22Rv1 (cell line): ENCODE data around the gene PCDHGC4.
A peak's percentile ranks its signal among the peaks of the same experiment; 100 is the strongest.

Experiments used
- H3K27ac ChIP-seq: fragments of 450-650 bp; 2 replicates; pipeline ENCODE4 v1.5.1; 2017
- ZFX ChIP-seq: fragments of 450-650 bp; IDR thresholded peaks from 2 replicates; pipeline ENCODE4 v1.6.1; 2017; ENCODE audit warnings: antibody characterized with exemption, borderline replicate concordance
- TF ChIP-seq, protein P1 (sequence below): fragments of 450-650 bp; IDR thresholded peaks from 2 replicates; pipeline ENCODE4 v1.5.1; 2017; ENCODE audit warnings: mild to moderate bottlenecking

The PCDHGC4 gene

DNA sequence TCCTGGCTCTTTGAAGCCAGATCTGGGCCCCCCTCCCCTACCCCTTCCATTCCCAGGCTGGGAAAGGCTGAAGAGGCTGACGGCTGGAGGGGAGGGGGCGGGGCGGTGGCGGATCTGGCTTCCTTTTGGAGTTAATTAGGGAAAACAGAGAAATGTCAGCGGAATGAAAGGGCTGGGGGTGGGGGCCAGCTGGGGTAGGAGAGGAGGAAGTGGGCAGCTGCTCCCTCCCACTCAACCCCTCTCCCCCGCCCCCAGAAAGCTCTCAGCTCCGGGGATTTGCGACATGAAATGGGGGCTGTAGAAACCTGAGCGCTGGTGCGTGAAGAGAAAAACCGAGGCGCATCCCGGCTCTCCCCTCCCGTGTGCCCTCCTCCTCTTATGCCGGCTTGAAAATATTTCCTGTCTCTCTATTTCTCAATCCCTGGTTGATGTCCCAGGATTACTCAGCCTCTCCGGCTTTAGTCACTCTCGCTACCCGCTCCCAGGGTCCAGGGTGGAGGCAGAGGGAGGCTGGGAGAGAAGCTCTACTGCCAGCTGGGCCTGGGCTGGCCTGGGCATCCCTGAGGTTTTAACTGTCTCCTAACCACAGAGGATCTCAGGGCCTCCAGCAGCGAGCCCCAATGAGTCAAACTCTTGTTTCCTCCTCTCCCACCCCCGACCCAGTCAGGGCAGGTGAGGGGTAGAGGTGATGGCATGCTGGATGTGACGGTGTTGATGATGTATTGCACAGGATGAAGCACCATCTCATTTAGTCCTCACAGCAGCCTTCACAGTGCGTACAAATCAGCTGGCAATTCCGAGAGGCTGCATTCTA, 24.2 kb downstream of the PCDHGC4 start:
- no peak for TF ChIP-seq ZFX
- TF ChIP-seq, protein P1, sequence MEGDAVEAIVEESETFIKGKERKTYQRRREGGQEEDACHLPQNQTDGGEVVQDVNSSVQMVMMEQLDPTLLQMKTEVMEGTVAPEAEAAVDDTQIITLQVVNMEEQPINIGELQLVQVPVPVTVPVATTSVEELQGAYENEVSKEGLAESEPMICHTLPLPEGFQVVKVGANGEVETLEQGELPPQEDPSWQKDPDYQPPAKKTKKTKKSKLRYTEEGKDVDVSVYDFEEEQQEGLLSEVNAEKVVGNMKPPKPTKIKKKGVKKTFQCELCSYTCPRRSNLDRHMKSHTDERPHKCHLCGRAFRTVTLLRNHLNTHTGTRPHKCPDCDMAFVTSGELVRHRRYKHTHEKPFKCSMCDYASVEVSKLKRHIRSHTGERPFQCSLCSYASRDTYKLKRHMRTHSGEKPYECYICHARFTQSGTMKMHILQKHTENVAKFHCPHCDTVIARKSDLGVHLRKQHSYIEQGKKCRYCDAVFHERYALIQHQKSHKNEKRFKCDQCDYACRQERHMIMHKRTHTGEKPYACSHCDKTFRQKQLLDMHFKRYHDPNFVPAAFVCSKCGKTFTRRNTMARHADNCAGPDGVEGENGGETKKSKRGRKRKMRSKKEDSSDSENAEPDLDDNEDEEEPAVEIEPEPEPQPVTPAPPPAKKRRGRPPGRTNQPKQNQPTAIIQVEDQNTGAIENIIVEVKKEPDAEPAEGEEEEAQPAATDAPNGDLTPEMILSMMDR, result no peak
- H3K27ac ChIP-seq, result no peak overlapping the region

DNA sequence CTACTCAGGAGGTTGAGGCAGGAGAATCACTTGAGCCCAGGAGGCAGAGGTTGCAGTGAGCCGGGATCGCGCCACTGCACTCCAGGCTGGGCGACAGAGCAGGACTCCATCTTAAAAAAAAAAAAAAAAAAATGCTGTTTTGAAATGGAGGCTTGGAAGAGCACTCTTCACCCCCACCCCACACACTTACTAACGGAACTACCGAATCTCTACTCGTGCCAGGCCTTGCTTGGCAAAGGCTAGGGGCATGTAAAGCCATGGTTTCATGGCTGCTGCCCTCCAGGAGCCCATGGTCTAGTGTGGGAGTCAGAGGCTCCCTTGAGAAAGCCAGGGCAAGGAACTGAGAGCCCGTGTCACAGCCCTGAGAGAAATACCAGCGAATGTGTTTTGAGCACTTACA, 25.3 kb downstream of the PCDHGC4 start:
- no peak overlapping the region for H3K27ac ChIP-seq
- TF ChIP-seq ZFX, result no peak
- TF ChIP-seq, protein P1, result no peak

DNA sequence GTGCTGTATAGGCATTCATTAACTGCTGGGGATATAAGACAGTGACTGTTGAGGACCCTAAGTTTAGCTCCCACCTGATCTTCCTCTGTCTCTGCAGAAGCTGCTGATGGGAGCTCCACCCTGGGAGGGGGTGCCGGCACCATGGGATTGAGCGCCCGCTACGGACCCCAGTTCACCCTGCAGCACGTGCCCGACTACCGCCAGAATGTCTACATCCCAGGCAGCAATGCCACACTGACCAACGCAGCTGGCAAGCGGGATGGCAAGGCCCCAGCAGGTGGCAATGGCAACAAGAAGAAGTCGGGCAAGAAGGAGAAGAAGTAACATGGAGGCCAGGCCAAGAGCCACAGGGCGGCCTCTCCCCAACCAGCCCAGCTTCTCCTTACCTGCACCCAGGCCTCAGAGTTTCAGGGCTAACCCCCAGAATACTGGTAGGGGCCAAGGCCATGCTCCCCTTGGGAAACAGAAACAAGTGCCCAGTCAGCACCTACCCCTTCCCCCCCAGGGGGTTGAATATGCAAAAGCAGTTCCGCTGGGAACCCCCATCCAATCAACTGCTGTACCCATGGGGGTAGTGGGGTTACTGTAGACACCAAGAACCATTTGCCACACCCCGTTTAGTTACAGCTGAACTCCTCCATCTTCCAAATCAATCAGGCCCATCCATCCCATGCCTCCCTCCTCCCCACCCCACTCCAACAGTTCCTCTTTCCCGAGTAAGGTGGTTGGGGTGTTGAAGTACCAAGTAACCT, 26.2 kb downstream of the PCDHGC4 start:
- H3K27ac ChIP-seq, result no peak overlapping the region
- TF ChIP-seq ZFX, result no peak
- TF ChIP-seq, protein P1, result no peak

DNA sequence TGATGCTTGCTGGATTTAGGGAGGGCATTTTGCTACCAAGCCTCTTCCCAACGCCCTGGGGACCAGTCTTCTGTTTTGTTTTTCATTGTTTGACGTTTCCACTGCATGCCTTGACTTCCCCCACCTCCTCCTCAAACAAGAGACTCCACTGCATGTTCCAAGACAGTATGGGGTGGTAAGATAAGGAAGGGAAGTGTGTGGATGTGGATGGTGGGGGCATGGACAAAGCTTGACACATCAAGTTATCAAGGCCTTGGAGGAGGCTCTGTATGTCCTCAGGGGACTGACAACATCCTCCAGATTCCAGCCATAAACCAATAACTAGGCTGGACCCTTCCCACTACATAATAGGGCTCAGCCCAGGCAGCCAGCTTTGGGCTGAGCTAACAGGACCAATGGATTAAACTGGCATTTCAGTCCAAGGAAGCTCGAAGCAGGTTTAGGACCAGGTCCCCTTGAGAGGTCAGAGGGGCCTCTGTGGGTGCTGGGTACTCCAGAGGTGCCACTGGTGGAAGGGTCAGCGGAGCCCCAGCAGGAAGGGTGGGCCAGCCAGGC, 27.0 kb downstream of the PCDHGC4 start:
- TF ChIP-seq, protein P1, result no peak
- TF ChIP-seq ZFX, result no peak
- no peak overlapping the region for H3K27ac ChIP-seq

DNA sequence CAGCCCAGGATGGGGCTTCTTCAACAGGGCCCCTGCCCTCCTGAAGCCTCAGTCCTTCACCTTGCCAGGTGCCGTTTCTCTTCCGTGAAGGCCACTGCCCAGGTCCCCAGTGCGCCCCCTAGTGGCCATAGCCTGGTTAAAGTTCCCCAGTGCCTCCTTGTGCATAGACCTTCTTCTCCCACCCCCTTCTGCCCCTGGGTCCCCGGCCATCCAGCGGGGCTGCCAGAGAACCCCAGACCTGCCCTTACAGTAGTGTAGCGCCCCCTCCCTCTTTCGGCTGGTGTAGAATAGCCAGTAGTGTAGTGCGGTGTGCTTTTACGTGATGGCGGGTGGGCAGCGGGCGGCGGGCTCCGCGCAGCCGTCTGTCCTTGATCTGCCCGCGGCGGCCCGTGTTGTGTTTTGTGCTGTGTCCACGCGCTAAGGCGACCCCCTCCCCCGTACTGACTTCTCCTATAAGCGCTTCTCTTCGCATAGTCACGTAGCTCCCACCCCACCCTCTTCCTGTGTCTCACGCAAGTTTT, 27.6 kb downstream of the PCDHGC4 start:
- H3K27ac ChIP-seq, result no peak overlapping the region

DNA sequence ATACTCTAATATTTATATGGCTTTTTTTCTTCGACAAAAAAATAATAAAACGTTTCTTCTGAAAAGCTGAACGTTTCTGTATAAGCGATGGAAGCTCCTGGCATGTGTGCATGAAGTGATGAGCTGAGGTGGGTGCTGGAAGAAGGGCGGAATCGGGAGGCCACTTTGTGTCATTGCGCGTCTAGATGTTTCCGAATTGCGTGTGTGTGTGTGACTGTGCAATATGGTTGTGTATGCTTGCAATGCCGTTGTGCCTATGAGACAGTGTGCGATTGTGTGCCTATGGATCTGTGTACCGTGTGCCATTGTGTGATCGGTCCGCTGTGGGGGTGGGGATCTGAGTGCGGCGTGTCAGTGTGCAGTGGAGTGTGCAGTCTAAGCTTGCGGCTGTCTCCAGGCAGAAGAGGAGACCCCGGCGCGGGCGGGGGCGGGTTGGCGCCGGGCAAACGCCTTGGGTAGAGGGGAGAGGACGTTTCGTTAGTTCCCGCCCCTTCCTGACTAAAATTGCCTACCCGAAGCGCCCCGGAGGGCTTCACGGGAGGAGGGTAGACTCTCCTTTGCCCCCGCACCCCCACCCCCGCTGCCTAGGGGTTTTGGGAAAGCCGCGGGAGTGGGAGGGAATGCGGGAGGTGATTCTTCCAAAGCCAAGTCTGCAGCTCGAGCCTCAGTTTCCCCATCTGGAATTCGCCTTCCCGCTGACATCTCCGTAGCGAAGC, 28.2 kb downstream of the PCDHGC4 start:
- TF ChIP-seq, protein P1, result no peak
- TF ChIP-seq ZFX, result no peak
- H3K27ac ChIP-seq, result no peak overlapping the region

More for the DNA sequence above, 27.6 kb downstream of the PCDHGC4 start:
- no peak for TF ChIP-seq ZFX
- TF ChIP-seq, protein P1, result peak; percentile 94
